GM15510 (cell line): ENCODE measurements around the gene LTBP1.

ENCODE experiments used
- POLR2A ChIP-seq: IDR thresholded peaks from 3 replicates; pipeline ENCODE4 v1.6.1; 2011; ENCODE audit warnings: borderline replicate concordance; ENCODE audit not compliant: insufficient read length; ENCODE audit errors: extremely low read depth

LTBP1 gene

GRCh38 chr2:33030326-33030725 is 83.6 kb downstream of the LTBP1 start:
- TF ChIP-seq POLR2A, result no peak

GRCh38 chr2:33032245-33032644 is 85.5 kb downstream of the LTBP1 start:
- no peak for TF ChIP-seq POLR2A

DNA sequence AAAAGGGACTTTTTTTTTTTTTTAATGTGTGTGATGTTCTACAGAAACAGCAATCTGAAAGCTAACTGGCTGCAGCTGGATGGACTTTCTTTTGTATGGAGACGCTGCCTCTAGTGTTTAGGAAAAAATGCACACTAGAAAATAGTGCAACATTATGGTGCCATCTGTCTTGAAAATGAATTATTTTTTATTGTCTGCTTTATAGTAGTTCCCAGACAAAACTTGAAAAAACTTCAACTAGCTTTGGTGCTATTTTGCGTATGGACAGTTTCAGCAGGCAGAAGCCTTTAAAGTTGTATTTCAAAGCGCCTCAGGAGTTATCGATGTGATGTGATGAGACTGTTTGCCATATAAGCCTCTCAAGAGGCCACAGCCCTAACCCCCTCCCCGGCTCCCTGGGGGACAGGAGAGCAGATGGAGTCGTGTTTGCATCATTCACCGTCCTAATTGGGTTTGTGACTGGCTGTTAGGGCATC is 86.9 kb downstream of the LTBP1 start:
- no peak for TF ChIP-seq POLR2A

- TF ChIP-seq POLR2A, result no peak
These were observed 88.0 kb downstream of the LTBP1 start for GRCh38 chr2:33034784-33035183.

- no peak for TF ChIP-seq POLR2A
These were observed 91.5 kb downstream of the LTBP1 start for GRCh38 chr2:33038230-33038629.

GRCh38 chr2:33038799-33039198 is 92.0 kb downstream of the LTBP1 start:
- TF ChIP-seq POLR2A, result no peak

DNA sequence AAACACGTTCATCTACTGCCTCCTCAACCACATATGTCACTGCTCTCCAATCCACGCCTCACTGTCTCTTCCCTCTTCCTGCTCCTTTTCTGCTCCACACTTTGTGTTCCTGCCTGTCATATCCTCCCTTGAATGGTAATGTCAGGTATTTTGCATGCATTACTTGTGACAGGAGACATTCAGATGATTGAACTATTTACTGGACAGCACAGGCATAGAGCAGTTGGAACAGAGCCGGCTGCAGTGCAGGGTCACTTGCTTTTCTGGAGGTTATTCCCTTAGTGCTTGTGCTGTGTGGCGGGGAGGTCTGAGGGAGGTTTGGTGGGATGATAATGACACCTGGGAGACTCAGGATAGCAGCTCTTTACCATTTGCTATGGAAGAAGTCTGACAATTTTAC is 93.8 kb downstream of the LTBP1 start:
- TF ChIP-seq POLR2A, result no peak

DNA sequence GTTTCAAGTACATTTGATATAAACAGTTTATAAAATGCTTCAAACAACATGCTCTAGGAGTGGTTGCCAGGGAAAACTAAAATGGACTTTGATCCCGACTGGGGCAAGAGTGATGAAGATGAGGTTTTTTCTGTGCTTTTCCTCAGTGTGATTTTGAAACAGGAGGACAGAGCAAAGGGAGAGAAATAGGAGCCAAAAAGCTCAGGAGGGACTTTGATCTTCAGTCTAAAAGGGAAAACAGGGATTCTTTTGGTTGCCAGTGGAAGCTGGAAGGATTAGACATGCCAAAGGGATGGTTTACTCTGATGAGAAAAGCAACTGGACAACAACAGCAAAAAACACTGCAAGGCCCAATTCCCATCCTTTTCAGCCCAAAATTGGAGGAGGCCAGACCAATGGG is 95.5 kb downstream of the LTBP1 start:
- no peak for TF ChIP-seq POLR2A

DNA sequence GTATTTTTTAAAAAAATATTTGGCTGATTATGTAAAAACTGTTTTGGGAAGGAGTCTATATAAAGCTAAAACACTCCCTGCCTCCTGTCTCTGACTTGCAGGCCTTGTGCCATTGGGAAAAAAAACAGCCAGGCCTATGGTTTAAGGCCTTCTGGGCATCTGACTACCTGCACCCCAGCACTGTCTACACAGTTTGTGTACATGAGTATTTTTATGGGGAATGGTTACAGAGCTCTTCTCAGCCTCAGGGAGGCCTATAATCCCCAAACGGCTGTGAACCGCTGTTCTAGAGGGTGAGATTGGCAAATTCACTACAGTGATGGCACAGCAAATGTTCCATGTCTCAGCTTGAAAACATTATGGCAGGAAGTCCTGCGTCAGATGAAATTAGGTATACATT is 96.1 kb downstream of the LTBP1 start:
- no peak for TF ChIP-seq POLR2A

DNA sequence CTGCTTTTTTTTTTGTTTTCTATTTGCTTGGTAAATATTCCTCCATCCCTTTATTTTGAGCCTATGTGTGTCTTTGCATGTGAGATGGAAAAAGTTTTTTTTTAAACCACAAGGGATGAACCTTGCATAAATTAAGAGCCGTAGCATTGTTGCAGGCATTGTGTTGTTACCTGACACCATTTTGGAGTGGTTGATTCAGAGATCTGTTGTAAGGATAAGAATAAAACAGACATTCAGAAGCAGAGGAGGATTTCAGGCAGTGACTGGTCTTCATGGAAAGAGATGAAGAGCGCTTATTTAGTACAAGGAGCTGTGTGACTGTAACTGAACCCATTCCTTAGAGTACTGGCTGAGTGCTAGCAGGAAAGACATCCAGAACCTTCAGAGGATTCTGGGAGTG is 101.2 kb downstream of the LTBP1 start:
- no peak for TF ChIP-seq POLR2A

DNA sequence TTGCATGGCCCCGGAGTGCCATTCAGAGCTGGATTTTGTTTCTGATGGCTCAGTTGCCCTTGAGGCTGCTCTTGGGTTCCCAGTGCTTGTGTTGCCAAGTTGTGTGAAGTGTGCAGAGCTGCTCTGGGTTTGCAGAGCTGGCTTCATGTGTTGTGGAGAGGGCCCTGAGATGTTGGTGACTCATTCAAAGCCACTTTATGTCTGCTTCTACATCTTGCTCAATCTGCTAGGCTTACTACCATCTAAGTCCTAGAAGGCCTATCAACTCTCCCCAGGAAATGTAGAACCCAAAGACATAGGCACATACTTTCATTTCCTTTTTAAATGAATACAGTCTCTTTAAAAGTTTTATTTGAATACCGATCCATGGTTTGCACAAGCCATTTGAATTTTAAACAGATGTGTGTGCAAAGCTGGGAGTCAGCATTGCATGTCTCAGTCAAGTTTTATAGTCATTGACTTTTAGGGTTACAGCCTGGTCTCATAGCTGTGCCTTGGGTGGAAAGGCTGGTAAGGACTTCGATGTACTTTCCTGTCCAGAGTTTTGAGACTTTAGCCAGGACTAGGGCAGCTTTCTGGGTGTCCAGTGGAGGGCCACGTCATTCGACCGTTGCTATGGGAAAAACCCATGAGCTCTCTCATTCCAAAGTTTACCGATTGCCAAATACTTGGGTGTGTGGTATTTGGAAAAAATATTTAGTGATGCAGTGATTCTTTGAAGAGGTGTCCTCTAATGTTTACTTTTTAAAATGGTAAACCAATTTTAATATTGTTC is 105.0 kb downstream of the LTBP1 start:
- no peak for TF ChIP-seq POLR2A

GRCh38 chr2:33052361-33052735 is 105.6 kb downstream of the LTBP1 start:
- no peak for TF ChIP-seq POLR2A

GRCh38 chr2:33056170-33056569 is 109.4 kb downstream of the LTBP1 start:
- no peak for TF ChIP-seq POLR2A

DNA sequence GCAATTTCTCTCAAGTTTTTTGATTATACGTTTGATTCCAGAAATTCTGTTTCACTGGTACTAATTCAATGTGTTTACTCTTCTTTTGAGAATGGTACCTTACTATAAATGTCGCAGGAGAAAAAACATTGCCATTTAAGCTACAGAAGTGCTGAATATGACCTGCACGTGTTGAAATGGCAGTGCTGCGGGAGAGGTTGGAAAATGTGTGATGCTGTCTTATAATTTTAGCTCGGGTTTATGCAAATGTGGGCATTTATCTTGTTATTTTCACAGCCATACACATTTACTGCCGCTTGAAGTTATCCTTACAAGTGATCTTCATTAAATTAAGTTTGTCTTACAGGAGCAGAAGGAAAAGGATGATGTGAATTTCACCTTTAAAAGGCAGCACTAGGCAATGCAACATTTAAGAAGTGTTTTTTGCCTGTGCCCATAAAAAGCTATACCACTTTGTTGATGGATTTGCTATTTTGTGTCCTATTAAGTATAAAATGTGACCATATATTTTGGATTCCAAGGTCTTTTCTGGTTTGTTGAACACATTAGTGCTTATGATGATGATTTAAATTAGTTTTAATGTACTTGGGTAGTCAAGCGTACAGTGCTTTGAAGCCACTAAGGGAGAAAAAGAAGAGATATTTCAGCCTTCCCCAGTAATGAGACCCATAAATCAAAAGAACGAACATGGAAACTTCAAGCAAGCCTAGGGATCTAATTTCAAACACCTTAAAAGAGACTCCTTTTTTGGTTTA is 112.1 kb downstream of the LTBP1 start:
- no peak for TF ChIP-seq POLR2A

DNA sequence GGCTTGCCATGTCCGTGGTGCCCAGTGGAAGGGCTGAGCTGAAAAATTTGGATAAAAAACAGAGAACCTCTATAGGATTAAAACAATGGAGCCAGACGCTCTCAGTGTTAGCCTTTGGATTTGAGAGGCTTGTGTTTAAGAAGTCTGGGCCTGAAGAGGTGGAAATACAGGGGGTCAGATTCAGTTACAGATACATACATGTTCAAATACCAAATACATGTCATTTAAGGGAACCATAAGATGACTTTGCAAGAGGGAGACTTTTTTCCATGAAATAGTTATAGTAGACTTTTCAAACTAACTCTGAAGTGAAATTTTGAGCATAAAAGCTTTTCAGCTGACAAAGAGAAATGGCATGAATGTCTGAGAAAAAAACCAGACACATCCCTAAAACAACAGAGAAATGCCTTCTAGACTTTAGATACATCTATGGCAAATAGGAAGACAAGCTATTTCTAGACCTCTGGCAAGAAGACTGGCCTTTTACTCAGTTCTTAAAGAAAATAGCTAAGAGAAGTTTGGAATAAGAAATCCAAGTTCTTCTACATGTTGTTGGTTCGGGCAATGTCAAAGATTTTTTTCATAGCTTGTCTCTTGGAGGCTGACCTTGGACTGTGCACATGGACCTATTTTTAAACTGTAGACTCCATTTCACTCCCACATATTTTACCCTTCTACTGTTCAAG is 112.9 kb downstream of the LTBP1 start:
- TF ChIP-seq POLR2A, result no peak
